Measurements from ENCODE around the gene PARP11.
A peak's percentile ranks its signal among the peaks of the same experiment; 100 is the strongest.
"Not testable (repeated sequence)": the region's sequence is repeated elsewhere in the genome, so short reads cannot be mapped to it uniquely, and the experiment has no call there.

The PARP11 gene

DNA sequence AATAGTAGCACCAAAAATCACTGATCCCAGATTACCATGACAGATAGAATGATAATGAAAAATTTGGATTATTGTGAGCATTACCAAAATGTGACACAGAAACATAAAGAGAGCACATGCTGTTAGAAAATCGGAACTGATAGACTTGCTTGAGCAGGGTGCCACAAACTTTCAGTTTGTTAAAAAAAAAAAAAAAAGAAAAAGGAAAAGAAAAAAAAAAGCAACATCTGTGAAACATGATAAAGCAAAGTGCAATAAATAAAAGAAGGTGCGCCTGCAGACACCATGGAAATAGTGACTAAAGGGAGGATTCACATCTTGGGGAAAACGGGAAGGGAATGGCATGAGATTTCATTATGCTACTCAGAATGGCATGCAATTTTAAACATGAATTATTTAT lies 6.6 kb upstream of the PARP11 start:
- H3K36me3 ChIP-seq (ENCODE audit: control insufficient read depth, insufficient read depth, low read length) = no peaks in the 10 kb centered on the region
- no peaks in the 10 kb centered on the region for H3K4me1 ChIP-seq (ENCODE audit: control insufficient read depth, insufficient read depth, low read length)
- H3K27ac ChIP-seq (ENCODE audit: low read depth, low read length) = no peak overlapping the region
- no peak overlapping the region for H3K4me3 ChIP-seq (ENCODE audit: low read length)
- no peaks in the 10 kb centered on the region for H3K27me3 ChIP-seq (ENCODE audit: control insufficient read depth, insufficient read depth, low read length)
- H3K9ac ChIP-seq (ENCODE audit: low read length) = no peak overlapping the region

DNA sequence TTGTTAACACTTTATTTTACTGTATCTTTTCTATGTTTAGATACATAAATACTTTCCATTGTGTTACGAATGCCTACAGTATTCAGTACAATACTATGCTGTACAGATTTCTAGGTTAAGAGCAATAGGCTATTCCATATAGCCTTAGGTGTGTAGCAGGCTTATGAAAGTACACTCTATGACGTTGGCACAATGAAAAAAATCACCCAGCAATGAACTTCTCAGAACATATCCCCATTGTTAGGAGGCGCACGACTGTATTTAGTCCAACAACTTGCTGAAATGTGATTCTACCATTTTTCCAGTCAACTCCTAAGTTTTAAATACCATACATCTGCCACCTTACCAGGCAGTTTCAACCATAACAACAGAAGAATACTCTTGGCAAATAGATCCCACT lies 1.8 kb downstream of the PARP11 start:
- no peak overlapping the region for H3K27ac ChIP-seq (ENCODE audit: low read depth, low read length)
- no peaks in the 10 kb centered on the region for H3K36me3 ChIP-seq (ENCODE audit: control insufficient read depth, insufficient read depth, low read length)
- peak overlapping the region; percentile 90 for H3K4me3 ChIP-seq (ENCODE audit: low read length)
- H3K9ac ChIP-seq (ENCODE audit: low read length) = no peak overlapping the region
- H3K27me3 ChIP-seq (ENCODE audit: control insufficient read depth, insufficient read depth, low read length) = no peaks in the 10 kb centered on the region
- H3K4me1 ChIP-seq (ENCODE audit: control insufficient read depth, insufficient read depth, low read length) = peaks cover 8% of the 10 kb centered on the region

DNA sequence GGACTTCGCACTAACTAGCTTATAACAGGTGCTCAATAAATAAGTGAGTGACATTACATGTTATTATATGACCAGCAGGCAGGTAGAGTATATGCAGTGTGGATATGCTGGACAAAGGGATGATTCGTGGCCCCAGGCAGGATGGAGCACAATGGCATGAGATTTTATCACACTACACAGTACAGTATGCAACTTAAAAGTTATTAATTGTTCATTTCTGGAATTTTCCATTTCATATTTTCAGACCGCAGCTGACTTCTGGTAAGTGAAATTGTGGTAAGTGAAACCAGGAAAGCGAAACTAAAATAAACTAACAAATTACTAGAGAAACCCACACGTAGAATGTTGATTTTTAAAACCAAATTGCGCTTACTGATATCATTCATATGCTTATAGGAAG lies 3.3 kb downstream of the PARP11 start:
- H3K4me3 ChIP-seq (ENCODE audit: low read length) = peak overlapping the region; percentile 19
- H3K36me3 ChIP-seq (ENCODE audit: control insufficient read depth, insufficient read depth, low read length) = no peaks in the 10 kb centered on the region
- no peak overlapping the region for H3K27ac ChIP-seq (ENCODE audit: low read depth, low read length)
- H3K4me1 ChIP-seq (ENCODE audit: control insufficient read depth, insufficient read depth, low read length) = peaks cover 8% of the 10 kb centered on the region
- H3K27me3 ChIP-seq (ENCODE audit: control insufficient read depth, insufficient read depth, low read length) = no peaks in the 10 kb centered on the region
- no peak overlapping the region for H3K9ac ChIP-seq (ENCODE audit: low read length)

DNA sequence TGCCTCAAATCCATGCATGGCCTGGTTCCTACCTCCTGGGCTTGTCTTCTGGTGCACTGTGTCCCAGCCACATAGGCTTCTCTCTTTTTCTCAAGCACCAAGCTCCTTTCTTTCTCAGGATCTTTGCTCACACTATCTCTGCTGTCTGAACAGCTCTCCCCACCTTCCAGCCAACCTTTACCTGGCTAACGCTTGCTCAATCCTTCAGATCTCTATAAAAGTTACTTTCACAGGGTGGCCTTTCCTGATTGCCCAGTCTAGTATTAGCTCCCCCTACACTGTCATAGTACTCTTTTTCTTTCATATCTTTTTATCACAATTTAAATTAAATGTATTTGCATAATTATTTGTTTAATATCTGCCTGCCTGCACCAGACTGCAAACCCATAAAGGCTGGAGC lies 3.8 kb downstream of the PARP11 start:
- H3K4me3 ChIP-seq (ENCODE audit: low read length) = peak overlapping the region; percentile 3
- peaks cover 8% of the 10 kb centered on the region for H3K4me1 ChIP-seq (ENCODE audit: control insufficient read depth, insufficient read depth, low read length)
- no peaks in the 10 kb centered on the region for H3K36me3 ChIP-seq (ENCODE audit: control insufficient read depth, insufficient read depth, low read length)
- H3K27me3 ChIP-seq (ENCODE audit: control insufficient read depth, insufficient read depth, low read length) = no peaks in the 10 kb centered on the region
- no peak overlapping the region for H3K27ac ChIP-seq (ENCODE audit: low read depth, low read length)
- no peak overlapping the region for H3K9ac ChIP-seq (ENCODE audit: low read length)

DNA sequence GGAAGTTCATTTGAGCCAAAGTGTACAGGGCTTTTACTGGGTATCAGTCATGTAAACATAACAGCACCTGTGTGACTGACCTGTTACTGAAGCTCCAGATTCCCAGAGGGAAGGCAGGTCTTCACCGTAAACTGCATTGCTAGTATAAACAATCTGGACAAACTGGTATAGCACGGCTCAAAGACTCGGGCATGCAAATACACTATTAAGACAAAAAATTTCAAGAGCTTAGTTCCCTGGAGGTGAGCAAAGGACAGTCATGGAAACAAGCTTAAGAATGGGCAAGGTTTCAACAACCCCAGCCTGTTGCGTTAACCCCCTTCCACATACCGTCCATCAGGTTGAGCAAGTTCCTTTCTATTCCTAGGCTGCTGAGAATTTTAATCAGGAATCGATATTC lies 9.4 kb downstream of the PARP11 start:
- Histone ChIP-seq H3K27ac (ENCODE audit: low read depth, low read length) (no peak overlapping the region), H3K4me3 (ENCODE audit: low read length) (no peak overlapping the region), H3K27me3 (ENCODE audit: control insufficient read depth, insufficient read depth, low read length) (no peaks in the 10 kb centered on the region), H3K9ac (ENCODE audit: low read length) (no peak overlapping the region), H3K36me3 (ENCODE audit: control insufficient read depth, insufficient read depth, low read length) (no peaks in the 10 kb centered on the region), H3K4me1 (ENCODE audit: control insufficient read depth, insufficient read depth, low read length) (no peaks in the 10 kb centered on the region)

DNA sequence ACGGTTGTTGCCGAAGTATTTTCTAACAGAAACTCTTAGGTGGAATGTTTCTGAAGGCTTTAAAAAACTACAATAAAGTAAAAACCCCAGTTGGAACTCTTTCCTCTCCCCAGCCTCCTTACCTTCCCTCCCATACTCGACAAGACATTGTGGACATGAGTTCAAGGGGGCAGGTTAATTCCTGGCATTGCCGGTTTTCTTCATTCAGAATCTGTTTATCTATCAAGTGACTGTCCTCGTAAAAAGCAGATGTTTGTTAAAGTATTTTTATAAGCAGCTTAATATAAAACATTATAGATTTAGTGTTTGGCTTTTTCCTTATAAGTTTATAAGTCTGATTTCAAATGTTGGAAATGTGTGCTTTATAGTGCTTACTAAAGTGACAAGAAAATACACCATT lies 30.7 kb downstream of the PARP11 start:
- Histone ChIP-seq H3K9ac (ENCODE audit: low read length) (no peak overlapping the region), H3K36me3 (ENCODE audit: control insufficient read depth, insufficient read depth, low read length) (no peaks in the 10 kb centered on the region), H3K27me3 (ENCODE audit: control insufficient read depth, insufficient read depth, low read length) (no peaks in the 10 kb centered on the region), H3K4me3 (ENCODE audit: low read length) (no peak overlapping the region), H3K27ac (ENCODE audit: low read depth, low read length) (no peak overlapping the region), H3K4me1 (ENCODE audit: control insufficient read depth, insufficient read depth, low read length) (no peaks in the 10 kb centered on the region)

DNA sequence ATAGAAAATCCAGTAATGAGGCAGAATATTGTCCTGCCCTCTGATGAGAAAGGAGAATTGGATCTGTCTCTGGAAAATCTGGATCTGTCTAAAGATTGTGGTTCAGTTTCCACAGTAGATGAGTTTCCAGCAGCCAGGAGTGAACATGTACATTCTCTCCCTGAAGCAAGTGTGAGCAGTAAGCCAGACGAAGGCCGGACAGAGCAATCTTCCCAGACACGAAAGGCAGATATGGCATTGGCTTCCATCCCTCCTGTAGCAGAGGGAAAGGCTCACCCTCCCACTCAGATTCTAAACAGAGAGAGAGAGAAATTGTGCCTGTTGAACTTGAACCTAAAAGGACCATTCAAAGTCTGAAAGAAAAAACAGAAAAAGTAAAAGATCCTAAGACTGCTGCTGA lies 31.4 kb downstream of the PARP11 start:
- Histone ChIP-seq H3K36me3 (ENCODE audit: control insufficient read depth, insufficient read depth, low read length) (no peaks in the 10 kb centered on the region), H3K27ac (ENCODE audit: low read depth, low read length) (no peak overlapping the region), H3K4me1 (ENCODE audit: control insufficient read depth, insufficient read depth, low read length) (no peaks in the 10 kb centered on the region), H3K27me3 (ENCODE audit: control insufficient read depth, insufficient read depth, low read length) (no peaks in the 10 kb centered on the region), H3K4me3 (ENCODE audit: low read length) (no peak overlapping the region), H3K9ac (ENCODE audit: low read length) (no peak overlapping the region)

DNA sequence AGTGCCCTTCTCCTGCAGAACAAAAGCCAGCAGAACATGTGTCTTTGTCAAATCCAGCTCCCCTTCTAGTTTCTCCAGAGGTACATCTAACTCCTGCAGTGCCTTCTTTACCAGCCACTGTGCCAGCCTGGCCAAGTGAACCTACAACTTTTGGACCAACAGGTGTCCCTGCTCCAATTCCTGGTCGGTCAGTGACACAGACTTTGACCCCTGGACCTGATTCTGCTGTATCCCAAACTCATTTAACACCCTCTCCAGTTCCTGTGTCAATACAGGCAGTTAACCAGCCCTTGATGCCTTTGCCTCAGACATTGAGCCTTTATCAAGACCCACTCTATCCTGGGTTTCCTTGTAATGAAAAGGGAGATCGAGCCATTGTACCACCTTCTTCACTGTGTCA lies 32.4 kb downstream of the PARP11 start:
- H3K9ac ChIP-seq (ENCODE audit: low read length); H3K27me3 ChIP-seq (ENCODE audit: control insufficient read depth, insufficient read depth, low read length); H3K4me3 ChIP-seq (ENCODE audit: low read length); H3K4me1 ChIP-seq (ENCODE audit: control insufficient read depth, insufficient read depth, low read length); H3K27ac ChIP-seq (ENCODE audit: low read depth, low read length); H3K36me3 ChIP-seq (ENCODE audit: control insufficient read depth, insufficient read depth, low read length): not testable (repeated sequence)

DNA sequence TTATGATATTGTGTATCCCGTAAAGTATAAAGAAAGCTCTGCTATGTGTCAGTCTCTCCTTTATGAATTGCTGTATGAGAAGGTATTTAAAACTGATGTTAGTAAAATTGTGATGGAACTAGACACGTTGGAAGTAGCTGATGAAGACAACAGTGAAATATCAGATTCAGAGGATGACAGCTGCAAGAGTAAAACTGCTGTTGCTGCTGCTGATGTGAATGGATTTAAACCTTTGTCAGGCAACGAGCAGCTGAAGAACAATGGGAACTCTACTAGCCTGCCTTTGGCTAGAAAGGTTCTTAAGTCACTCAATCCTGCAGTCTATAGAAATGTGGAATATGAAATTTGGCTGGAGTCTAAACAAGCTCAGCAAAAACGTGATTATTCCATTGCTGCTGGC lies 33.5 kb downstream of the PARP11 start:
- not testable (repeated sequence) for H3K4me3 ChIP-seq (ENCODE audit: low read length); H3K27me3 ChIP-seq (ENCODE audit: control insufficient read depth, insufficient read depth, low read length); H3K36me3 ChIP-seq (ENCODE audit: control insufficient read depth, insufficient read depth, low read length); H3K27ac ChIP-seq (ENCODE audit: low read depth, low read length); H3K9ac ChIP-seq (ENCODE audit: low read length); H3K4me1 ChIP-seq (ENCODE audit: control insufficient read depth, insufficient read depth, low read length)

DNA sequence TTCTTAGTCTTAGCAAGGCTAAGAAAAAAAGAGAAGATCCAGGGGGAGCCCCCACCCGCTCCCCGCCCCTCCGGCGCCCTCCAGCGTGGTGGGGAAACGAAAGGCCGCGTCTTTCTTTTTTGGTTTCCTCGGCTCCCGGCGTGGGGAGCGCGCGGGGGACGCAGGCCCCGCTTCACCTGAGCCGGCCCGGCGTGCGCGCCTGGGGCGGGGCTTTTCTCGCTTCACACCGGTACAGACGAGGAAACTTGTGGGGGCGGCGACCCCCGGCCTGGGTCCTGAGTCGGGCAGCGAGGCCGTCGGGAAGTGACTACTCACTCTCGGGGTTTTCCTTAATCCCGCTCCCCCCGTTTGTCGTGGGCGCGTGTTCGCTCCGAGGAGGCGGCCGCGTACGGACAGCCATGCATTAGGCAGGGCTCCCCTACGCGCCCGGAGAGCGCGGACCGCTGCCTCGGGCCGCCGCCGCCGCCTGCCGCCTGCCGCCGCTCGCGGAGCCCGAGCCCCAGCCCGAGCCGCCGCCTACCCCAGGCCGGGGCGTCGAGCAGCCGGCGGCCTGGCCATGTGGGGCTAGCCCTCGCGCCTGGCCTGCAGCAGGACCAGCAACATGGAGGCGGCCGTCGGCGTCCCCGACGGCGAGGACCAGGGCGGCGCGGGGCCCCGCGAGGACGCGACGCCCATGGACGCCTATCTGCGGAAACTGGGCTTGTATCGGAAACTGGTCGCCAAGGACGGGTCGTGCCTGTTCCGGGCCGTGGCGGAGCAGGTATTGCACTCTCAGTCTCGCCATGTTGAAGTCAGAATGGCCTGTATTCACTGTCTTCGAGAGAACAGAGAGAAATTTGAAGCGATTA lies 34.3 kb downstream of the PARP11 start:
- H3K27ac ChIP-seq (ENCODE audit: low read depth, low read length); H3K27me3 ChIP-seq (ENCODE audit: control insufficient read depth, insufficient read depth, low read length); H3K36me3 ChIP-seq (ENCODE audit: control insufficient read depth, insufficient read depth, low read length); H3K9ac ChIP-seq (ENCODE audit: low read length); H3K4me3 ChIP-seq (ENCODE audit: low read length); H3K4me1 ChIP-seq (ENCODE audit: control insufficient read depth, insufficient read depth, low read length): not testable (repeated sequence)

DNA sequence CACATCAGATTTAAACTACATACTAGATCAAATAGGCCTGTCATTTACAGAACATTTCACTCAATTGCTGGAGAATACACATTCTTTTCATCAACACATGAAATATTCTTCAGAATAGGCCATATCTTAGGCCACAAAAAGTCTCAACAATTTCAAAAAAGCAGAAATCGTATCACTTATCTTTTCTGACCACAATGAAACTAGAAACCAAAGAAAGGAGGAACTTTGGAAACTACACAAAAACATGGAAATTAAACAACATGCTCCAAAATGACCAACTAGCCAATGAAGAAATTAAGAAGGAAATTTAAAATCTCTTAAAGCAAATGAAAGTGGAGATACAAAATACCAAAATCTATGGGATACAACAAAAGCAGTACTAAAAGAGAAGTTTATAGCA lies 35.1 kb downstream of the PARP11 start:
- no peak overlapping the region for H3K27ac ChIP-seq (ENCODE audit: low read depth, low read length)
- H3K4me3 ChIP-seq (ENCODE audit: low read length) = no peak overlapping the region
- H3K36me3 ChIP-seq (ENCODE audit: control insufficient read depth, insufficient read depth, low read length) = no peaks in the 10 kb centered on the region
- no peak overlapping the region for H3K9ac ChIP-seq (ENCODE audit: low read length)
- H3K27me3 ChIP-seq (ENCODE audit: control insufficient read depth, insufficient read depth, low read length) = no peaks in the 10 kb centered on the region
- no peaks in the 10 kb centered on the region for H3K4me1 ChIP-seq (ENCODE audit: control insufficient read depth, insufficient read depth, low read length)

DNA sequence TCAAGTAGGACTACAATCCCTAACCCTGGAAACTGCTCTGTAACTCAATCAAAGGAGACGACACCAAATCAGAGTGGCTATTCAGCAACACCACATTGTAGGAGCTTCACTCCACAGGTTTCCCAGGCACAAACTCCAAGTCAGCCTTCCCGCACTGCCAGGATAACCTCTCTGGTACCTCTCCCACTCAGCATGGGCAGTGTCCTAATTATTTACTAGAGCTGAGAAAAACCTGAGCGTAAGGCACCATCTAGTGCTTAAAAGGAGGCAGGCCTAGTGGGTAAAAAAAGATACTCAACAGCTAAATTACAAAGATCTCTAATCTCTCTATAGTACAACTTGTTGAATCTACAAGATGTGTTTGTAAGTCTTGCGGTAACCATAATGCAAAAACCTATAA lies 36.1 kb downstream of the PARP11 start:
- H3K9ac ChIP-seq (ENCODE audit: low read length) = no peak overlapping the region
- no peaks in the 10 kb centered on the region for H3K27me3 ChIP-seq (ENCODE audit: control insufficient read depth, insufficient read depth, low read length)
- H3K27ac ChIP-seq (ENCODE audit: low read depth, low read length) = no peak overlapping the region
- H3K36me3 ChIP-seq (ENCODE audit: control insufficient read depth, insufficient read depth, low read length) = no peaks in the 10 kb centered on the region
- H3K4me3 ChIP-seq (ENCODE audit: low read length) = no peak overlapping the region
- no peaks in the 10 kb centered on the region for H3K4me1 ChIP-seq (ENCODE audit: control insufficient read depth, insufficient read depth, low read length)

DNA sequence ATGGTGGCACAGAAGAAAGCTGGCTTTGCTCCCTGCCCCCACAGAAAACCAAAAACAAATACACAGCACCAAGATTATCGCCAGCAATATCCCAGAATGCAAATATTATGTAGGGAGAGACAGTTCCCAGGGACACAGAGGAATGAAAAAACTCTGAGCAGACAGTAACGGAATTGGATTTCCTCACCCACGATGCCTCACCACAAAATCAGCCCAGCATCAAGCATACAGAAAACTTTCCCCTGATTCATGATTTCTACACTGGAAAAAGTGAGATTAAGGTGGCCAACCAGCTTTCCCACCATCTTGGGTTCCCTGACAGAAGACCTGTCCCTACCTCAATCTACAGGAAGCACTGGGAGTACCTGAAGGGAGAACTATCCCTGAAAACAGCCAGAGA lies 36.6 kb downstream of the PARP11 start:
- no peak overlapping the region for H3K27ac ChIP-seq (ENCODE audit: low read depth, low read length)
- no peaks in the 10 kb centered on the region for H3K27me3 ChIP-seq (ENCODE audit: control insufficient read depth, insufficient read depth, low read length)
- no peak overlapping the region for H3K4me3 ChIP-seq (ENCODE audit: low read length)
- no peak overlapping the region for H3K9ac ChIP-seq (ENCODE audit: low read length)
- no peaks in the 10 kb centered on the region for H3K36me3 ChIP-seq (ENCODE audit: control insufficient read depth, insufficient read depth, low read length)
- no peaks in the 10 kb centered on the region for H3K4me1 ChIP-seq (ENCODE audit: control insufficient read depth, insufficient read depth, low read length)
